Caco-2 (cell line): Measurements from ENCODE around the gene SSTR3. TPM values are rescaled to one million over a fixed set of nuclear protein-coding genes. Genes with fewer than 3 reads are reported as not detected.

ENCODE experiments used
- BruUV-seq: library from RNA; stranded (reverse); fragments of 400-500 nt; replicated peaks from 2 replicates; lab custom pipeline; 2021; lab: Mats Ljungman, UMichigan
- CTCF ChIA-PET: fragments of 300-600 bp; sonication (Branson Sonifier 250); formaldehyde crosslinking; loops from one replicate; lab custom pipeline; 2022; ENCODE audit warnings: antibody characterized with exemption; lab: Charles Lee
- POLR2A ChIA-PET: fragments of 300-600 bp; sonication (Branson Sonifier 250); formaldehyde crosslinking; loops from one replicate; lab custom pipeline; 2022; ENCODE audit warnings: antibody characterized with exemption; lab: Charles Lee
- DNase-seq, 2 experiments: peaks; one replicate each; pipeline versions ENCODE4 v3.0.0 to v3.0.0-alpha.2; 2020 to 2022
- H3K27me3 ChIP-seq: replicated peaks from 2 replicates; pipeline ENCODE4 v1.6.0; 2011; ENCODE audit warnings: low read length; ENCODE audit not compliant: control insufficient read depth, insufficient read depth
- H3K36me3 ChIP-seq: 2 replicates; pipeline ENCODE4 v1.5.1; 2011; ENCODE audit warnings: low read length; ENCODE audit not compliant: control insufficient read depth, insufficient read depth
- H3K4me1 ChIP-seq: fragments of 250-450 bp; sonication (Bioruptor Pico); 2 replicates; pipeline ENCODE4 v1.5.1; 2020; ENCODE audit warnings: mild to moderate bottlenecking
- H3K4me3 ChIP-seq: 2 replicates; pipeline ENCODE4 v1.5.1; 2011; ENCODE audit warnings: low read depth, mild to moderate bottlenecking, control low read depth, low read length
- H3K9me3 ChIP-seq: fragments of 250-450 bp; sonication (Bioruptor Pico); 2 replicates; pipeline ENCODE4 v1.5.1; 2020; ENCODE audit warnings: mild to moderate bottlenecking, moderate library complexity
- H3K27ac Mint-ChIP-seq: one replicate; pipeline ENCODE4 v1.8.0; 2022; ENCODE audit warnings: mixed read lengths; ENCODE audit not compliant: unreplicated experiment
- H3K27me3 Mint-ChIP-seq: one replicate; pipeline ENCODE4 v1.8.0; 2022; ENCODE audit warnings: mixed read lengths; ENCODE audit not compliant: insufficient read depth, unreplicated experiment
- H3K36me3 Mint-ChIP-seq: one replicate; pipeline ENCODE4 v1.8.0; 2022; ENCODE audit warnings: mild to moderate bottlenecking, mixed read lengths; ENCODE audit not compliant: insufficient read depth, unreplicated experiment
- H3K4me1 Mint-ChIP-seq: one replicate; pipeline ENCODE4 v1.8.0; 2022; ENCODE audit warnings: low read depth, mixed read lengths; ENCODE audit not compliant: unreplicated experiment
- H3K4me3 Mint-ChIP-seq: one replicate; pipeline ENCODE4 v1.8.0; 2022; ENCODE audit warnings: mild to moderate bottlenecking, moderate library complexity, mixed read lengths; ENCODE audit not compliant: unreplicated experiment
- H3K9me3 Mint-ChIP-seq: one replicate; pipeline ENCODE4 v1.8.0; 2022; ENCODE audit warnings: mixed read lengths; ENCODE audit not compliant: unreplicated experiment
- intact Hi-C: fragments of 100-400 bp; cut with micrococcal nuclease; formaldehyde crosslinking; loops from one replicate; pipeline ENCODE4 v1.10.0; 2022; ENCODE audit not compliant: unreplicated experiment
- total RNA-seq: library from RNA; stranded (reverse); gene quantifications from 2 replicates; pipeline ENCODE4 v1.2.3, GENCODE V29; 2022
- TF ChIP-seq, protein P1 (sequence below), 2 experiments: fragments of 200-600 bp in 1 of 2; IDR thresholded peaks; 1 replicate in 1 of 2; 2 replicates in 1 of 2; pipeline versions ENCODE4 v1.5.1 to v1.8.0; 2011 to 2022; ENCODE audit warnings: antibody characterized with exemption in 1 of 2, control low read depth in 1 of 2, inconsistent platforms in 1 of 2, low read depth in 1 of 2, low read length in 1 of 2, mild to moderate bottlenecking in 1 of 2, moderate library complexity in 1 of 2; ENCODE audit not compliant: insufficient read depth in 1 of 2, severe bottlenecking in 1 of 2, unreplicated experiment in 1 of 2

Gene SSTR3
- total RNA-seq, 1 experiment from 2014 or later: not detected

DNA sequence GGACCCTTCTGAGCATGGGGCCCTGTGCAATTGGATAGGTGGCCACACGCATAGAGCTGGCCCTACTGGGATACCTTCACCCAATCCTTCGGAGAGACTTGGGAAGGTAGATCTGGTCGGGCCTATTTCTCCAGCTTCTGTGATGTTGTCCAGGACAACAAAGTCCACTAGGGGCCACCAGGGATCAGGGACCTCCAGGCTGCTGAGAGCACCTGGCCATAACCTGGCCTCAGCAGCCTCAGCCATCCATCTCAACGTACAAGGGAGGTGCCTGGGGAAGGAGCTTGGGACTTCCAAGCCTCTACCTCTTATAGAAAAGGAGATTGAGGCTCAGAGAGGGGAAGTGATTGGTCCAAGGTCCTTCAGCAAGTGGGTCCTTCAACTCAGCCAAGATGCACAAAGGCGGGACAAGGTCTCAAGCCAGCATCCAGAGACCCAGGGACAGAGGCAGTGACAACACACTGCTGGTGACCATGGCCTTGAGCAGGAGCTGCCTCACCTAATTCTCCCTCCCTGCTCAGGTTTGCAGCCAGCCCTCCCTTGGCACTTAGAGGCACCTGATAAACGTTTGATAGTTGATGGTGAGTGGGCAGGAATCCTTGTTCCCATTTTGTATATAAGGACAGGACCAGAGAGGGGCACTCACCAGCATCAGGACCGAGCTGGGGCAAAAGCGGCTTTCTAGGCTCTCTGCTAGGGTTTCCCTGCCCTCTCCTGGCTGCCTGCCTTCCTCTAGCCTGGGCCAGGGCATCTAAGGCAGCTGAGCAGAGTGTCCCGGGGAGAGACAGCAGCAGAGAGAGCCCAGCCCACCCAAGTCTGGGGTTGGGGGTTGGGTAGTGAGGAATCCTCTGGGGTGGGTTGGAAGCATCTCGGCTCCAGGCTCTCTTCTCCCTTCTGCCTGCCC, 27.3 kb upstream of the SSTR3 start:
- Mint-ChIP-seq H3K27ac (no peak overlapping the region), H3K4me1 (no peaks in the 10 kb centered on the region), H3K36me3 (no peaks in the 10 kb centered on the region), H3K9me3 (no peaks in the 10 kb centered on the region), H3K27me3 (peaks cover 6% of the 10 kb centered on the region), H3K4me3 (no peak overlapping the region)
- no peaks in the 10 kb centered on the region for H3K9me3 ChIP-seq
- H3K4me1 ChIP-seq: no peaks in the 10 kb centered on the region
- CTCF ChIA-PET: no interaction called here
- POLR2A ChIA-PET: no interaction called here
- H3K4me3 ChIP-seq: no peak overlapping the region
- intact Hi-C loops: no loop called here
- BruUV-seq: no TSS peak
- peak in 1 of 2 experiments; percentile 27 for DNase-seq
- no peaks in the 10 kb centered on the region; the same call in 1 of the 2 replicates for H3K27me3 ChIP-seq
- no peaks in the 10 kb centered on the region for H3K36me3 ChIP-seq
- TF ChIP-seq, protein P1, sequence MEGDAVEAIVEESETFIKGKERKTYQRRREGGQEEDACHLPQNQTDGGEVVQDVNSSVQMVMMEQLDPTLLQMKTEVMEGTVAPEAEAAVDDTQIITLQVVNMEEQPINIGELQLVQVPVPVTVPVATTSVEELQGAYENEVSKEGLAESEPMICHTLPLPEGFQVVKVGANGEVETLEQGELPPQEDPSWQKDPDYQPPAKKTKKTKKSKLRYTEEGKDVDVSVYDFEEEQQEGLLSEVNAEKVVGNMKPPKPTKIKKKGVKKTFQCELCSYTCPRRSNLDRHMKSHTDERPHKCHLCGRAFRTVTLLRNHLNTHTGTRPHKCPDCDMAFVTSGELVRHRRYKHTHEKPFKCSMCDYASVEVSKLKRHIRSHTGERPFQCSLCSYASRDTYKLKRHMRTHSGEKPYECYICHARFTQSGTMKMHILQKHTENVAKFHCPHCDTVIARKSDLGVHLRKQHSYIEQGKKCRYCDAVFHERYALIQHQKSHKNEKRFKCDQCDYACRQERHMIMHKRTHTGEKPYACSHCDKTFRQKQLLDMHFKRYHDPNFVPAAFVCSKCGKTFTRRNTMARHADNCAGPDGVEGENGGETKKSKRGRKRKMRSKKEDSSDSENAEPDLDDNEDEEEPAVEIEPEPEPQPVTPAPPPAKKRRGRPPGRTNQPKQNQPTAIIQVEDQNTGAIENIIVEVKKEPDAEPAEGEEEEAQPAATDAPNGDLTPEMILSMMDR (IDR thresholded peaks at IDR 0.05; ENCODE audit: insufficient read depth in 1 of 2, low read depth in 1 of 2, low read length in 1 of 2, severe bottlenecking in 1 of 2, unreplicated experiment in 1 of 2): no peak

DNA sequence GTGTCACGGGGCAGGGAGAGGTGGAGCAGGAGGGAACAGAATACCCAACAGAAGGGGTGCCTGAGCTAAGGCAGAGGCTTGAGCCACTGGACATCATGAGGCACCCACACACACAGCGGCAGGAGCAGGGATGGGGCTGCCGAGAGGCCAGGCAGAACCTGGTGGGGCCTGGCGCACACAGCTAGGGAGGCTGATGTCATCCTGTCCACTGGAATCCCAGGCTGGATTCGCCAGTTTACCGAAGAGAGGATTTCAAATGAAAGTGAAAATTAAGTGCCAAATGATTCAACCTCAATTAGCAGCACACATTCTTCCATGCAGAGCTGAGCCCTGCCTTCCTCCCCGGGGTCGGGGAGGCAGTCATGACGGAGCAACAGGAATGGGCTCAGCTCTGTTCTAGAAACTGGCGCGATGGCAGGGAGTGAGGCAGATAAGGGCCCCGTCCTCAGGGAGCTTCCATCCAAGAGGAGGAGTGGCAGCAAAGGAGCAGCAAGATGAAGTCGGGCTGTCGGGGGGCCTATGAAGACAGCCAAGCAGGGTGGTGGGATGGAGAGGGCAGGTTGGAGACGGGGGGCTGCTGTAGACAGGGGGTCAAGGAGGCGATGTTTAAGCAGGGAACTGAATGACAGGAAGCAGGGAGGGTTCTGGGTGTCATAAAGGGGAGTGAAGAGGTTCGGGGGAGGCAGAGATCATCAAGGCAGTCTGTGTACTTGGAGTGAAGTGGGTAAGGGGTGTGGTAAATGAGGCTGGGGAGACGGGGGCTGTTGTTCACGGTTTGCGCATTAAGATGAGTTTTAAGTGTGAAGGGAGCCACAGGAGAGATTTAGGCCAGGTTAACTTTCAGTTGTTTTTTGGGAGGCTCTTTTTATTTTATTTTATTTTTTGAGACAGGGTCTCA, 25.3 kb upstream of the SSTR3 start:
- Mint-ChIP-seq H3K9me3 (no peaks in the 10 kb centered on the region), H3K4me1 (no peaks in the 10 kb centered on the region), H3K36me3 (no peaks in the 10 kb centered on the region), H3K27ac (no peak overlapping the region), H3K27me3 (peaks cover 8% of the 10 kb centered on the region), H3K4me3 (no peak overlapping the region)
- ChIA-PET POLR2A (no interaction called here), CTCF (interaction anchor here (1.4 kb wide), 1 partner anchor 38 kb away, joined by 3 read pairs; no protein-coding TSS in a partner anchor)
- H3K4me3 ChIP-seq: no peak overlapping the region
- no TSS peak for BruUV-seq
- H3K27me3 ChIP-seq: no peaks in the 10 kb centered on the region; the same call in 1 of the 2 replicates
- no peaks in the 10 kb centered on the region for H3K36me3 ChIP-seq
- TF ChIP-seq, protein P1 (IDR thresholded peaks at IDR 0.05; ENCODE audit: insufficient read depth in 1 of 2, low read depth in 1 of 2, low read length in 1 of 2, severe bottlenecking in 1 of 2, unreplicated experiment in 1 of 2): no peak
- H3K9me3 ChIP-seq: no peaks in the 10 kb centered on the region
- peak in 1 of 2 experiments; percentile 15 for DNase-seq
- H3K4me1 ChIP-seq: no peaks in the 10 kb centered on the region
- intact Hi-C loops: no loop called here
